NCI-H128 (cell line): Measurements from ENCODE around the gene TXLNG.
"Not testable (repeated sequence)": the region's sequence is repeated elsewhere in the genome, so short reads cannot be mapped to it uniquely, and the experiment has no call there.

ENCODE experiments used
- DNase-seq: peaks from one replicate; lab custom pipeline; 2025; ENCODE audit not compliant: unreplicated experiment; lab: John Stamatoyannopoulos, UW

Gene TXLNG

DNA sequence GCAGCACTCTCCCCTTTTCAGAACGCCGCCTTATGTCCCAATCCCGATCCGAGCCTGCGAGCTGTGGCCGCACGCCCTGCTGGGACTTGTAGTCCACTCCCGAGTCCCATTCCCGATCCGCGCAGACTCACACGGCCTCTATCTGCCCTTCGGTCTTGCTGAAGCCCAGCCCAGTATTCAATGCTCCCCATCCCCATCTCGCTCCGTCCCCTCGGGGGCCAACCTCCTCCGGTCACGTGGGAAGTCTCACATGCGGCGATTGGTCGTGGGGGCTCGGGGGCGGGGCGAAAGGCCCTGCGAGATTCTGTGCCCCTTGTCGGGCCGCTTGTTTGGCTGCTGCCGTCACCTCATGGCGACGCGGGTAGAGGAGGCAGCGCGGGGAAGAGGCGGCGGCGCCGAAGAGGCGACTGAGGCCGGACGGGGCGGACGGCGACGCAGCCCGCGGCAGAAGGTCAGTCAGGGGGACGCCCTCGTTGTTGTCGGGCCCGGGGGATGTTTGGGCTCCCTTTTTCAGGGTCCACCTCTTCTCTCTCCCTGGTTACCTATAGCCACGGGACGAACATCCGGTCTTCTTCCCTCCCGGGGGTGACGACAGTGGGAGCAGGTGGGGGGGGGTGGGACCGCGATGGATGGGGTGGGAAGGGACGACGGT, at the start of gene TXLNG:
TXLNG (plus strand) TSS at position 328 of the 652 bp plus-strand sequence; CDS start at position 350, 22 bp downstream.
- peak; percentile 92 for DNase-seq

DNA sequence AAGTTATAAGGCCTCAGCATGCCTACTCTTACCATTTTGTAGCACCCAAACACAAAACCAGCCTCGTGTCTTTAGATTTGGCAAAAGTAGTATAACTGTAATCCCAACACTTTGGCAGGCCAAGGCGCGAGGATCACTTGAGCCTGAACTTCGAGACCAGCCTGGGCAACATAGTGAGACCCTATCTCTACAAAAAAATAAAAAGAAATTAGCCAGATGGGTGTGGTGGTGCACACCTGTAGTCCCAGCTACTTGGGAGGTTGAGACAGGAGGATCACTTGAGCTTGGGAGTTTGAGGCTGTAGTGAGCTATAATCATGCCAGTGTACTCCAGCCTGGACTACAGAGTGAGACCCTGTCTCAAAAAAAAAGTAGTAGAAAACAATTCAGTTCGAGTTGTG, 49.2 kb upstream of the TXLNG start:
- DNase-seq = no peak

DNA sequence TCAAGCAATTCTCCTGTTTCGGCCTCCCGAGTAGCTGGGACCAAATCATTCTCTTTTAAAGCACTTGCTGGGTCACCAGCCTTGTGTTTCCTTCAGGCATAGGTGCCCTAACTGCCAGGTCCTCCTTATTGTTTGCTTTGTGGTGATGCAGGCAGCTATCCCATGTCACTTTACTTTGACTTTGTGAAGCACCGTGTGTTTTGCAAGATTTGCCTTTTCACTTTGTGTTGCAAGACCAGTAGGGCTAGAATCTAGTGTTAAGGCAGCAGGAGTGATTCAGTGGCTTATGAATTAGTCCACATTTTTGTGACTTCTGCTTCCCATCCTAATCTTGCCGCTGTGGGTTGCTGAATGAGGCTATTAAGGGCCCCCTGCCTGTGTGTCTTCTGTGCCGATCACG, 46.7 kb upstream of the TXLNG start:
- no peak for DNase-seq

DNA sequence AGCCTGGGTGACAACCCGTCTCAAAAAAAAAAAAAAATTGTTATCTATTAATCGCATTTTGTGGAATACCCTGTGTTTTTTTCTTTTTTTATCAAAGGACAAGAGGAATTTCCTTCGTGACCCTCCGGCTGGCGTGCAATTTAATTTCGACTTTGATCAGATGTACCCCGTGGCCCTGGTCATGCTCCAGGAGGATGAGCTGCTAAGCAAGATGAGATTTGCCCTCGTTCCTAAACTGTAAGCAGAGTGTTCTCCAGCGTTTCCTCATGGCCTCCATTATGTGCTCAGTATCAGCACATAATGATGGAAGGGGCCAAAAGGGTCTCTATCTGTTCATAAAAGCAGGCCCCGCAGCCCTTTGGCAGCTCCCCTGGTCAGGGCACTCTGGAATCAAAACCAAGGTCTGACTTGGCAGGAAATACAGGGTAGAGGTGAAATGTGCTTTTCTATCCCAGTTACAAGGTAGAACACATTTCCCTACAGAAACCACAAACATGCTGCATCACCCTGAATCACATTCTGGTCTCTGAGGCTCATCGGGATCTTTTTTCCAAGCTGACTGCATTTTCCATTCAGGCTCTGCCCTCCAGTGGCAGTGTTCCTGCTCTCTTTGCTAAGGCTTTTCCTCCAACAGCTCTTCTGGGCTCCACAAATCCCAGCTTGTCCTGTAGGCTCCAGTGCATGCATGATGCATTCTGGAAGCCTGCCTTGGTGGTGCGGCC, 42.5 kb upstream of the TXLNG start:
- no peak for DNase-seq

DNA sequence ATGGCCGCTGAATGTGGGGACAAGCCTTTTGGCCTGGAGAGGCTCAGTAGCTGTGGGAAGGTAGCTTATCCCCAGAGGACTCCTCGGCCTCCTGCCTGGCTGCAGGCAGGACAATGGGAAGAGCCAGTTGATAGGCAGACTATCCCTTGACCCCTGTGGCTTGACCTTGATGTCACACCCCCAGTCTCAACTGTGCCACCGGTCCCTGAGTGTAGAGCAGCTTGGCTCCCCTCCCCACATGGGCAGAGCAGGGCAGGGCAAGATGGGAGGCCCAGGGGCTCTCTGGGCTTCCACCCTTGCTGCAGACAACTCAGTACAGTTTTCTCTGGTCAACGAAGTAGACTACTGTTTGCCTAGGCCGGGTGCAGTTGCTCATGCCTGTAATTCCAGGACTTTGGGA, 41.2 kb upstream of the TXLNG start:
- DNase-seq = no peak

GRCh38 chrX:16745659-16746058, 40.6 kb upstream of the TXLNG start:
- no peak for DNase-seq

GRCh38 chrX:16748425-16748824, 37.8 kb upstream of the TXLNG start:
- no peak for DNase-seq

DNA sequence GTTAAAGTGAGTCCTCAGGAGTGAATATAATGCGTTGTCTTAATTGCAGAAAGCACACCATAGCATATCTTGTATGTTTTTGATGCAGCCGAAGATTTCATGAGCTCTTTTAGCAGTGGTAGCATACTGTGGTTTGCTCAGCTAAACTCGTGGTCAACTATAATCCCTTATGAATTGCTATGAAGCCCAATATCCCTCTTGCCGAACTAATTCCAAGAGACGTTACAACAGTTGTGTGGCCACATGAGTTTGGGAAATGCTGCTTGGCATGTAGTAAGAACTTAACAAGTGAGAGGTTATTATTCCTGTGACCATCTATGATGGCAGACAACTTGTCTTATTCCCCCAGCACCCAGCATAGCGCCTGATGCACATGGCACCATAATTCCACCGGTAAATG, 36.1 kb upstream of the TXLNG start:
- DNase-seq = no peak

- DNase-seq = no peak
Measured at GRCh38 chrX:16754019-16754418, 32.2 kb upstream of the TXLNG start.

- DNase-seq = peak; percentile 38
Measured at GRCh38 chrX:16756724-16757123, 29.5 kb upstream of the TXLNG start.

DNA sequence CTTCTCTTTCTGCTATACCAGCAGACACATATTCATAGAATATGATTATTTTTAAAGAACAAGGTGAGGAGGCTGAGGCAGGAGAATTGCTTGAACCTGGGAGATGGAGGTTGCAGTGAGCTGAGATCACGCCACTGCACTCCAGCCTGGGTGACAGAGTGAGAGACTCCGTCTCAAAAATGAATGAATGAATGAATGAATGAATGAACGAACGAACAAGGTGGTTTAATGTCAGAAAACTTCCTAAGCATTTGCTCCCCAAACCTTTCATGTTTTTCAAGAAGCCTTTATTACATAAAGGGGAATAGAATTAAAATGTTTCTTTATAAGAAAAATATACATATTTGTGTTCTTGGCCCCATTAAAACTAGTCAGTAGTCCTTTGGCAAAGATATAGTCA, 24.8 kb upstream of the TXLNG start:
- DNase-seq = not testable (repeated sequence)

DNA sequence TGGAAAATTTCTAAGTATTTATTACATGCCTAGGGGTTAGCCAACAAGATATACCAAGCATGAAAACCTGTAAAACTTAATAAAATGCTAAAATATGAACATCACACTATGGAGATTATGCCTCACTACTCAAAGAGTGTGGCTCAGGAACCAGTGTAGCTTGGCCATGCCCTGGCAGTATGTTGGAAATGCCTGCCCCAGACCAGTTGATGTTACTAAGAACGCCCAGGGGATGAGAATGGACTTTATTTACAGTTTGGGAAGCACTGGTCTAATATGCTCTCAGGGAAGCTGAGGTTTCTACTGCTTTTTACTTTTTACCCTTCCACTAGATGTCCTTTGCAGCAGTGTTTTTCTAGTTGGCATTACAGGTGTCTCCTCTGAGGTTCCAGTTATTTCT, 23.7 kb upstream of the TXLNG start:
- DNase-seq = no peak

GRCh38 chrX:16765594-16765993, 20.7 kb upstream of the TXLNG start:
- DNase-seq = no peak

- DNase-seq = no peak
Measured at GRCh38 chrX:16770970-16771482, 15.2 kb upstream of the TXLNG start.

- DNase-seq = no peak
Measured at GRCh38 chrX:16771483-16772398, 14.5 kb upstream of the TXLNG start.

DNA sequence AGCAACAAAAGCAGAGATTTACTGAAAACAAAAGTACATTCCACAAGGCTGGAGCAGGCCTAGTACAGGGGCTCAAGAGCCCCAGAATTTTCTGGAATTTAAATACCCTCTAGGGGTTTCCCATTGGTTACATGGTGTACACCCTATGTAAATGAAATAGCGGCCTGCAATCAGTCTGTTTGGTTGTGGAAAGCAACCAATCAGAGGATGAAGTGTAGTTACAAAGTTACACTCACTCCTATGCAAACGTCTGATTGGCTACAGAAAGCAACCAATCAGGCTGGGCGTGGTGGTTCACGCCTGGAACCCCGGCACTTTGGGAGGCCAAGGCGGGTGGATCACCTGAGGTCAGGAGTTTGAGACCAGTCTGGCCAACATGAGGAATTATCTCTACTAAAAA, 13.8 kb upstream of the TXLNG start:
- no peak for DNase-seq

- no peak for DNase-seq
Measured at GRCh38 chrX:16774746-16775145, 11.5 kb upstream of the TXLNG start.

DNA sequence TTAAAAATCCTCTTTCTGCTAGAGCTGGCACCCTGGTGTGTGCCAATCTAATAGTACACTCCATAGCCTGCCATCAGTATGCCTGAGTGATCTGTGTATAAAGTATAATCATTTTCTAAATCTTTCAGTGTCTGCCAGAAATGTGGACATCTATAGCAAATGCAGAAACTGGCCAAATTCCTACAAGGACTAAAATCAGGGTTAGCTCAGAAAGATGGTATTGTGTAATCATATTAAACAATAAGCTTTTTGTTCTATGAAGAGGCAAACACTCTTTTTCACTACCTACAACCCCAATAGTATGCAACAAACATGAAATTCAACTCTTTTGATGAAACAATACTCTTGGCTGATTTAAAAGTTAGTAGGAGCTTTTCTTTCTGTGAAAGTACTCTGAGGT, 7.7 kb upstream of the TXLNG start:
- no peak for DNase-seq

- DNase-seq = no peak
Measured at GRCh38 chrX:16778993-16779392, 7.3 kb upstream of the TXLNG start.

- DNase-seq = not testable (repeated sequence)
Measured at GRCh38 chrX:16779815-16780214, 6.5 kb upstream of the TXLNG start.

DNA sequence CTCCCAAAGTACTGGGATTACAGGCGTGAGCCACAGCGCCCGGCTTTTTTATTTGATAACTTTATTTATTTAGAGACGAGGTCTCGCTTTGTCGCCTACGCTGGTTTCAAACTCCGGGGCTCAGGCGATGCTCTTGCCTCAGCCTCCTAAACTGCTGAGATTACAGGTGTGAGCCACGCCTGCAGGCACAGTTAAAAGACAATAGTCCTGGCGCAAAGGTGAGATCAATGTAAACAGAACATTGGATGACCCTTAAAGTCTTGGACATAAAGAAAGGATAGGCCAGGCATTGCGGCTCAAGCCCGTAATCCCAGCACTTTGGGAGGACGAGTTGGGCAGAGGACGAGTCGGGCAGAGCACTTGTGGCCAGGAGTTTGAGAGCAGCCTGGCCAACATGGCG, 2.8 kb upstream of the TXLNG start:
- no peak for DNase-seq

GRCh38 chrX:16784440-16784839, 1.8 kb upstream of the TXLNG start:
- DNase-seq = not testable (repeated sequence)
